ENCODE measurements around the gene SNRNP27. TPM values are rescaled to one million over a fixed set of nuclear protein-coding genes. Genes with fewer than 3 reads are reported as not detected.

The SNRNP27 gene
- total RNA-seq, 4 donors from 2014 or later: 47.1 to 128 (median 92.7) TPM

DNA sequence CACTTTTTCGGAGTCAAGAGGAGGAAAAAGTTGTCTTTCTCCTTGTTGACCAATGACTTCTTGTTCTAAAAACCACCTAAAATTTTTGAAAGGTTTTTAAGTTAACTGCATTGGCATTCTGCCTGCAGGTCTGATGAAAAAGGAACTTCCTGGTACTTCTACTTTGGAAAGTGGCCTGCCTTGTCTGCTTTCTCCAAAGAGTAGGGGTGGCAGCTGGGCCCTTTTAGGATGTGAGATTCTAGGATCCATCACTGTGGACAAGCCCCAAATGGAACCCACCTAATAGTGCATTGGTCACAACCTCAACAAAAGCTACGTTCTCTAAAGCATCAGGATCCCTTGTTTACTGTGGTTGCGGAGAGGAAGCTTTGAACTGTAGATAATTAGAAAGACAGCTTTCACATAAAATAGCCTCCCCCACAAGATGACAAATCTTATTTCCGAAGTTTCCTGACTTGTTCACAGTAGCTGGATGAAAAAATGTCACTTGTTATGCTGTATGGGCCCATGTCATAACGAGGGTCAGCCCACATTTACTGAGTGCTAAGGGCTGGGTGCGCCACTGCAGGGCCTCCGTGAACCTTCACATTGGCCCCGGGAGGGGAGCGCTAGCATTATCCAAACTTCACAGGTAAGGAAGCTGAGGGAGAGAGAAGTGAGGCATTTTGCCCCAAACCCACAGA is 50.2 kb downstream of the SNRNP27 start:
- Histone ChIP-seq H3K4me3 (no peak overlapping the region), H3K4me1 (peaks cover 0 to 23% (median 3%) of the 10 kb centered on the region in 4 donors), H3K9me3 (no peaks in the 10 kb centered on the region), H3K27ac (no peak overlapping the region), H3K27me3 (no peaks in the 10 kb centered on the region), H3K36me3 (peaks cover 0 to 33% (median 3%) of the 10 kb centered on the region in 3 donors)
- TF ChIP-seq, protein P1, sequence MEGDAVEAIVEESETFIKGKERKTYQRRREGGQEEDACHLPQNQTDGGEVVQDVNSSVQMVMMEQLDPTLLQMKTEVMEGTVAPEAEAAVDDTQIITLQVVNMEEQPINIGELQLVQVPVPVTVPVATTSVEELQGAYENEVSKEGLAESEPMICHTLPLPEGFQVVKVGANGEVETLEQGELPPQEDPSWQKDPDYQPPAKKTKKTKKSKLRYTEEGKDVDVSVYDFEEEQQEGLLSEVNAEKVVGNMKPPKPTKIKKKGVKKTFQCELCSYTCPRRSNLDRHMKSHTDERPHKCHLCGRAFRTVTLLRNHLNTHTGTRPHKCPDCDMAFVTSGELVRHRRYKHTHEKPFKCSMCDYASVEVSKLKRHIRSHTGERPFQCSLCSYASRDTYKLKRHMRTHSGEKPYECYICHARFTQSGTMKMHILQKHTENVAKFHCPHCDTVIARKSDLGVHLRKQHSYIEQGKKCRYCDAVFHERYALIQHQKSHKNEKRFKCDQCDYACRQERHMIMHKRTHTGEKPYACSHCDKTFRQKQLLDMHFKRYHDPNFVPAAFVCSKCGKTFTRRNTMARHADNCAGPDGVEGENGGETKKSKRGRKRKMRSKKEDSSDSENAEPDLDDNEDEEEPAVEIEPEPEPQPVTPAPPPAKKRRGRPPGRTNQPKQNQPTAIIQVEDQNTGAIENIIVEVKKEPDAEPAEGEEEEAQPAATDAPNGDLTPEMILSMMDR (IDR thresholded peaks at IDR 0.05): no peak
- TF ChIP-seq POLR2A (IDR thresholded peaks at IDR 0.05) (no peak), EP300 (IDR thresholded peaks at IDR 0.05) (no peak)
- 80 to 85% methylated on average over 9 of the region's 9 CpGs for WGBS, 2 donors
- DNase-seq (ENCODE audit: low spot score in 2 of 2): no peak

DNA sequence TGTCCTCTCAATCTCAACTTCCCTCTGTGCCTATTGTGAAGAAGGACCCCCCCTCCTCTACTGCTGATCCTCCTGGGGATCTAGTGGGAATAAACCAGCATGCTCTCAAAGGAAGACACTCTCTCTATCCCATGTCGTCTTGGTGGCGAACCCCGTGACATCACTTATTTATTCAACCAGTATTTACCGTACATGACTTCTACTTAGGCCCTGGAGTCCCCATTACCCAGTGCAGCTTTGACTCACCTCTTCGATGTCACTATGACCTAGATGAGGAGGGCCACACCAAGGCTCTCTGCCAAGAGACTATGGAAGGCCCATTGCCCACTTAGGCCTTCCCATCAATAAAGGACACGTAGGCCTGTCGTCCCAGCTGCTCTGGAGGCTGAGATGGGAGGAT is 51.0 kb downstream of the SNRNP27 start:
- 94 to 96% methylated on average over 7 of the region's 7 CpGs for WGBS, 2 donors
- TF ChIP-seq POLR2A (IDR thresholded peaks at IDR 0.05): no peak
- no peak for TF ChIP-seq EP300 (IDR thresholded peaks at IDR 0.05)
- TF ChIP-seq, protein P1 (IDR thresholded peaks at IDR 0.05): no peak
- Histone ChIP-seq H3K36me3 (peaks cover 0 to 26% (median 0%) of the 10 kb centered on the region in 3 donors), H3K27me3 (no peaks in the 10 kb centered on the region), H3K4me3 (no peak overlapping the region), H3K9me3 (no peaks in the 10 kb centered on the region), H3K27ac (no peak overlapping the region), H3K4me1 (peaks cover 0 to 22% (median 3%) of the 10 kb centered on the region in 4 donors)
- DNase-seq (ENCODE audit: low spot score in 2 of 2): no peak

DNA sequence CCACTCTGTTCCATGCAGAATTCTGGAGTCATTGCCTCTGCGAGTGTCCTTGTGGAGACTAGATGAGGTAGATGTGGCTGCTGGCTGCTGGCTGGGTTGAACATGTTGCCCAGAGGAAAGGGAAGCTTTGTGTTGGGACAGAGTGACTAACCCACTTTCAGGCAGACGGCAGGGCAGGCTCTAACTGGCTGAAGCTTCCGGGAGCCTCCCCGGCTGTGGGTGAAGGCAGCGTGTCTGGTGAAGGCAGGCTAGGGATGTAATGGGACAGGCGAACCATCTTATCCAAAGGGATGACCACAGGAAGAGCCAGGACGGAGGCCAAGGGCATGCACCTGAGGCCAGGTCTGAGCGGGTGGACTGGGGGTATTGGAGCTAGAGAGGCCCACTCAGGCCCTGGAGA is 51.7 kb downstream of the SNRNP27 start:
- H3K9me3 ChIP-seq: no peaks in the 10 kb centered on the region
- 82 to 86% methylated on average over 8 of the region's 8 CpGs for WGBS, 2 donors
- no peak overlapping the region for H3K4me3 ChIP-seq
- peaks cover 0 to 23% (median 0%) of the 10 kb centered on the region in 3 donors for H3K36me3 ChIP-seq
- TF ChIP-seq EP300 (IDR thresholded peaks at IDR 0.05) (no peak), POLR2A (IDR thresholded peaks at IDR 0.05) (no peak)
- TF ChIP-seq, protein P1 (IDR thresholded peaks at IDR 0.05): no peak
- no peak overlapping the region for H3K27ac ChIP-seq
- H3K27me3 ChIP-seq: no peaks in the 10 kb centered on the region
- no peak for DNase-seq (ENCODE audit: low spot score in 2 of 2)
- H3K4me1 ChIP-seq: peaks cover 0 to 19% (median 3%) of the 10 kb centered on the region in 4 donors

DNA sequence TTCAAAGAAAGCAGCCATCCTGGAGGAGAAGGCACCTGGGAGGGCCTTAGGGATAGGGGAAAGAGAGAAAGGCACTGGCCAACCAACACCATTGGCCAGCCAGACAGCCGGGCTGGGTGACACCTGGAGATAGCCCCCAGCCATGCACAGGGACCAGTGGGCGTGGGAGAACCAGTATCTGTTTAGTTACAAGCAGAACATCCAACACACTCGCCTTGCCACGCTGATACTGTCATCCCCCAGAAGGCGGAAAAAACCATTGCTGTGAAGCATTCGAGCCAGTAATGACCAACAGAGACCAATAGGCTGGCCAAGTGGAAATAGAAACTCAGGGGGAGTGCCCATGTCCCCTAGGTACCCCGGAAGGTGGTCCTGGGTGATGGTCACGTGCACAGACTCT is 52.2 kb downstream of the SNRNP27 start:
- no peaks in the 10 kb centered on the region for H3K9me3 ChIP-seq
- TF ChIP-seq, protein P1 (IDR thresholded peaks at IDR 0.05): no peak
- TF ChIP-seq POLR2A (IDR thresholded peaks at IDR 0.05) (no peak), EP300 (IDR thresholded peaks at IDR 0.05) (no peak)
- H3K4me3 ChIP-seq: no peak overlapping the region
- peaks cover 0 to 18% (median 0%) of the 10 kb centered on the region in 3 donors for H3K36me3 ChIP-seq
- peaks cover 0 to 15% (median 3%) of the 10 kb centered on the region in 4 donors for H3K4me1 ChIP-seq
- 83 to 87% methylated on average over 8 of the region's 8 CpGs for WGBS, 2 donors
- H3K27ac ChIP-seq: no peak overlapping the region
- no peak for DNase-seq (ENCODE audit: low spot score in 2 of 2)
- no peaks in the 10 kb centered on the region for H3K27me3 ChIP-seq

Data from tibial nerve (tissue), 4 donors.